T-helper 1 cell treated with Interleukin-12 subunit alpha and Interleukin-12 subunit beta and Interleukin-4 antibody, amounts not matched to agents 30 ng/mL and 1 ng/mL, for 36 hours (primary cell): ENCODE results near the gene CUX1. TPM values are rescaled to one million over a fixed set of nuclear protein-coding genes. Genes with fewer than 3 reads are reported as not detected.
"Not testable (repeated sequence)": the region's sequence is repeated elsewhere in the genome, so short reads cannot be mapped to it uniquely, and the experiment has no call there.

Source experiments
- intact Hi-C: fragments of 100-400 bp; cut with micrococcal nuclease; formaldehyde crosslinking; loops from one replicate; pipeline ENCODE4 v1.15.1; 2024
- total RNA-seq: library from RNA; stranded (reverse); gene quantifications from 2 replicates; pipeline ENCODE4 v1.2.3, GENCODE V29; 2022

The CUX1 gene
- total RNA-seq, 1 donor from 2014 or later: 24.5 TPM

DNA sequence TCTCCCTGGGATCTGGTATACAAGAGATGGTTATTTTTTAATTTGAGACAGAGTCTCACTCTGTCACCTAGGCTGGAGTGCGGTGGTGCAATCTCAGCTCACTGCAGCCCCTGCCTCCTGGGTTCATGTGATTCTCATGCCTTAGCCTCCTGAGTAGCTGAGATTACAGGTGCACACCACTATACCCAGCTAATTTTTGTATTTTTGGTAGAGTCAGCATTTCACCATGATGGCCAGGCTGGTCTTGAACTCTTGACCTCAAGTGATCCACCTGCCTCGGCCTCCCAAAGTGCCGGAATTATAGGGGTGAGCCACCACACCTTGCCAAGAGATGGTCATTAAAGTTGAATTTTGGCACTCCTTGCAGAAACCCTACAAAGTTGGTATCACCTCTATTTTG is 71.1 kb downstream of the CUX1 start:
- intact Hi-C loops: not testable (repeated sequence)

DNA sequence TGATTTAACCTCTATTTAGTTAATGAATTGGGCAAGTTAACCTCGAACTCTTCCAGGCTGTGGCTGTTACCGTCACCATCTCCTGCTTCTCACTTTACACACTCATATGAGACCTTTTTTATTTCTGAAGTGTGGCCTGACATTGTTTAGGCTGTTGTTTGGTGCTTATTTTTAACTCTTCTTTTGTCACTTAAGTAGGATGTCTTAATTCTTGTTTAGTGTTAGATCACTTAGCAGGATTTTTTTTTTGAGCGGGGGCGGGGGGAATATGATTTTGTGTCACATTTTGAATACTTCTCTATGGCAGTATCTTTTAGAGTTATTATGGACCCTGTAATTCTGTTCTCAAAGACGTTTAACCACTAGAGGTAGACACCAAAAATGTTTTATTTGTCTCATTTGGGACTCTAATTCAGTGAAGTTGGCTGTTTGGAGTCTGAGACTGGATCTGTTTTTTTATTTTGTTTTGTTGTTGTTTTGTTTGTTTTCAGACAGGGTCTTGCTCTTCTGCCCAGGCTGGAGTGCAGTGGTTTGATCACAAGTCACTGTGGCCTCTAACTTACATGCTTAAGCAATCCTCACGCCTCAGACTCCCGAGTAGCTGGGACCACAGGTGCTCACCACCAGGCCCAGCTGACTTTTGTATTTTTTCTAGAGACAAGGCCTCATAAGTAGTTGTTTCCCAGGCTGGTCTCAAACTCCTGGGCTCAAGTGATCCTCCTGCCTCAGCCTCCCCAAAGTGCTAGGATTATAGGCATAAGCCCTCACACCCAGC is 73.5 kb downstream of the CUX1 start:
- intact Hi-C loops: no loop called here

DNA sequence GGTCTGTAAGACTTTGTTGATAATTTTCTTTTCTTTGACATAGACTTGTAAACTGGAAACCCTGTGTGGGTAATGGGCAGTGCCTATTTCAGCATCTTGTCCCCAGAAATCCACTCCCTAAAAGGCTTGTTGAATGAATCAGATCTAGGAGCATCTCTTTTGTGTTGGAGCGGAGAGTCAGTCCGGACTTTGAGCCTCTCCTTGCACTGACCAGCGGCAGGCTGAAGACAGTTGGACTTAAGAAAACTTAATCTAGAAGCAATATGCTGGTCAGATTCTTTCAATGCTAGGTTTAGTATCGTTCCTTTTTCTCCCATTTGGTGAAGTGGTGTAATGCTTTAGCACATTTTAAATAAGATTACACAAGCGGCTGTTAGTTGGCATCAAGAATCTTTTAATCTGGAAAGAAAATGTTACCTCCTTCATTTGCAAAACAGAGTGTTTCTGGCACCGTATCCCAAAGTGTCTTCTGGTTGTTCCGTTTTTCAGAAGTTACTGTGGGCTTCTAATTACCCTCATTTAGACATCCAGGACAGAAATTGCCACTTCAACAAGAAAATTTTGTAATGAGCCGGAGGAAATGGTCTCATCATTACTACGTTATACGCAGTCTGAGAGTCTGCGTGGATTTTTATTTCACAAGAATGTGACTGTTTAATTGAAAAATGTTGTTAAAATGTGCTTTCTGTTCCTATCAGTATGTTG is 74.7 kb downstream of the CUX1 start:
- intact Hi-C loops: no loop called here

DNA sequence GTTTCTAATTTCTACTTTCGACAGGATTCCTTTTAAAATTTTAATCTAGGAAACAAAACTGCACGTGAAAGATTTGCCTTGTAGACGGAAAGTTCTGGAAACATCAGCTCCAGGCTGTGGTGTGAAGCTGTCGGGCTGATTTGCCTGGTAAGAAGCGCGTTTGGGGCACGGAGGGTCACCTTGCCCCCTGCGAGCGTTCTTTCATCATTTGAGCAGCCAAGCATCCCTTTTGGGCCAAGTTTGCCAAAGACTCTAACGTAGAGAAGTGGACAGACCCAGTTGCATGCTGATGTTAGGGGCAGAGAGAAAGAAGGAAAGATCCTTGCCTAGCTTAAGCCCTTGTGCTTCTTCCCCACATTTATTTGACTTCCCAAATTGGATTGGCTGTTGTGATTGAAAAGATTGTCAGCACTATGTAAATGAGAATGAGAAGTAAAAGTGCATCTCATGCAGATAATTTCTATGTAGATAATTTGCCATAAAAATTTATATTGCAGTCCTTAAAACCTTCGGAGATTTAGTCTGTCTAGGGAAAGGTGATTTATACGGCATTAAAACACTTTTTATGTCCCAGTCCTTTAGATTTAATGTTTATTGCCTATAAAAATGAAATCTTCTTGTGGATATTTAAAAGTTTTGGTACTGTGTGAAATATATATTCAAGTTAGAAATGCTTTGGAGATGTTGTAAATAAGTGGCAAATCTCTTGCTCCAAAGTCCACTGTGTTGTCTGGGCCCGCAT is 76.1 kb downstream of the CUX1 start:
- intact Hi-C loops: no loop called here

DNA sequence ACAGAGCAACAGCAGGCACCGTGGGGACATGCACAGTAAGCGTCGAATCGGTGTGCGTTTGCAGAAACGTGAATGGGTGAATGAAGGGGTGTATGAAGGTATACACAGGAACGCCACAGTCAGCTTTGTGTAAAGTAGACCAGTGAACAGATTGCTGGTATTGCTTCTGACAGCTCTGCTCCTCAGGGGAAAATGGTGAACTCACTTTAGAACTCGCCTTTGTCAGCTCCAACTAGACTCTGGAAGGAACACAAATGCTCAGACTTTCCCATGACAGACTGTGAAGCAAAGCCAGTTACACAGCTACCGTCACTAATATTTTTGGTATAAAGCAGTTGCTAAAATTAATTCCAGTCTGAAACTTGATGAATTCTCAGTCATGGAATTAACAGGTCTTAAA is 78.9 kb downstream of the CUX1 start:
- intact Hi-C loops: no loop called here

DNA sequence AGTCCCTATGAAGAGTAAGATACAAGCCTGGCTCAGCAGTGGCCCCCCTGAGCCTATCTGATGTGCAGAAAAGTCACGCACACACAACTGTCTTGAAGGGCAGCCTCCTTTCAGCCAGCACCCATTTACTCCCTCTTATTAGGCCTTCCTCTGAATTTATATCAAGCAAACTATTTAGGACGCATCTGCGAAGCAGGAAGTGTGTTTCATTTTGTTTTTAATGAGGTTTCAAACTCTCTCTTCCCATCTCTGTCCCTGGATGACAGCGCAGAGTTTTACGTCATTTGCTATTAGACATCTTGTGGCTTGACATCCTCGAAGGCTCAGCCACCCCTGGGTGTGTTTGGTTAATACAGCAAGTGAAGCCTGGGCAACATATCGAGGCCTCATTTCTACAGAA is 79.5 kb downstream of the CUX1 start:
- intact Hi-C loops: no loop called here

DNA sequence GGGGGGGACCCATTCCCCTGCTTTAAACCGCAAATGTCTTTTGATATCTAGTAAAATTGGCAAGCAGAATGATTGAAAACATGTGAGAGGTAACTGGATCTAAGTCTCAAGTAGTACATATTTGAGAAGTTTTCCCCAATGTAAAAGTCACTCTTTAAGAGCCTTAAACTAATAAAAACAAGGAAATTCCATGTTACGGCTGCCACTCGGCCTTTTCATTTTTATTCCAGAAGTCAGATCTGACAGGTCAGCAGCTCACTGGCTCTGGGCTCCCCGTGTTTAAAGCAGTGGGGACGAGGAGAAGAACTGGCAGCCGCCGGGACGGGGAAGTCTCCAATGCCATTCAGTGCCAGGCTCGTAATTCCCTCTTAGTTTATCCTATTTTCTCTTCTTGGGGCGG is 80.7 kb downstream of the CUX1 start:
- intact Hi-C loops: no loop called here

DNA sequence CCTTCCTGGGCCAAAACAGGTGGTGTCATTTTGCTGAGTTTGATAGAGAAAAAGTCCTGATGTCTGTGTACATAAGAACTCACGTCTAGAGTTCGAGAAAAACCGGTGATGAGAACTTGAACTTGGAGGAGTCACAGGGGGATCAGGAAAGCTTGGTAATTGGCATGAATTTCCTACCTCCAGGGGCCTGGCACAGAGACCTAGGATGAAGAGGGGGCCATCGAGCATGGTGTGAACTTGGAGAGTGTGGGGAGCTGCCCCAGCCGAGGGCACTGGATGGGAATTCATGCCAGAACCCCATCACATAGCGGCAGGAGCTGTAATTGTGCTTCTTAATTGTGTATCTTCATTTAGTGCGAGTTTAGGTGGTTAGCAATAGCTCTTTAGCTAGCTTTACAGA is 82.2 kb downstream of the CUX1 start:
- intact Hi-C loops: no loop called here

DNA sequence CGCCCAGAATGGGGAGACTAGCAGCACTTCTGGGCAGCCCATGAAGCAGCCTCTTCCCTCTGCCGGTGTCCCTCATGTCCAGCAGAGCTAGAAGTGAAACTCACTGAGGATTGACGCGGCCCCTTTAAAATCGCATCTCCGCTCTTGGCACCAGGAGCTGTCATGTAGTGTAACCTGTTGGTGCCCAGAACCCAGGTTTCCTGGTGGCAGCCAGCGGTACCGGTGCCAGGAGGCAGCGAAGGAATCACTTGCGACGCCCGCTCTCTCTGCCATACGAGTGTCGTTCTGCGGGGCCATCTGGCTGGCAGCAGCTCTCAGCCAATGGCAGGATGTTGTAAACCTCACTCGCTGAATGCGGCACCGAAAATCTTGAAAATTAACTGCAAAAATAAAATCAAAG is 82.7 kb downstream of the CUX1 start:
- intact Hi-C loops: no loop called here

DNA sequence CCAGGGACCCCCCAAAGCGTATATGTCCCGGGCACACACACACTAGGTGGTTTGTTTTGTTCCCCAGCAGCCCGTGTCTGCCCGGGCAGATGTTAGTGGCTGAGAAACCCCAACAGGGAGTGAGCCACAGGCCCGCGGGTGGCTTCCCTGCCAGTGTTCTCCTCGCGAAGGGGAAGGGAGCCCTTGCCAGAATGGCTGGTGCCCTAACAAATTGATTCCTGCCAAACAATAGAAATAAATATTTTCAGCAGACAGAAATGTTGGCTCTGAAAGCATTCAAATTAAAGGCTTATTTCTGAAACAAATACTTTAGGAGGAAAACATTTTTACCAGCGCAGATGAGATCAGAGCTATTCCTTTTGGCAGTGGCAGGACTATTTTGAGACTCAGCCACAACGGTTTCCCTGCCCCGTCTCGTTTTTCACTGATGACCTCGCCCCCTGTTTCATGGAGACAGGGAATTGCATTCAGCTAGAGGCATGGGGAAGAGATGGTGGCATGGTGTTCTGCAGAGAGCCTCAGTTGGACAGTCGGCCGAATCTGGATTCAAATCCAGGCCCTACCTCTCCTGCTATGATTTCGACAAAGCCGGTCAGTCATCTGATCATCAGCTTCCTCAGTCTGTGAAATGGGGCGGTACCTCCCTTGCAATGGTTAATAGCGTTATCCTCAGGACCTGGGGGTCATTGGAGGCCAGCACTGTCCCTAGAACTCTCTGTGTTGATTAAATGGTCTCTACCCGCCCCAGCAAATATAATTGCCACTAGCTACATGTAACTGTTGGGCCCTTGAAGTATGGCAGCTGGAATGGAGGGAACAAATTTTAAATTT is 84.5 kb downstream of the CUX1 start:
- intact Hi-C loops: no loop called here

DNA sequence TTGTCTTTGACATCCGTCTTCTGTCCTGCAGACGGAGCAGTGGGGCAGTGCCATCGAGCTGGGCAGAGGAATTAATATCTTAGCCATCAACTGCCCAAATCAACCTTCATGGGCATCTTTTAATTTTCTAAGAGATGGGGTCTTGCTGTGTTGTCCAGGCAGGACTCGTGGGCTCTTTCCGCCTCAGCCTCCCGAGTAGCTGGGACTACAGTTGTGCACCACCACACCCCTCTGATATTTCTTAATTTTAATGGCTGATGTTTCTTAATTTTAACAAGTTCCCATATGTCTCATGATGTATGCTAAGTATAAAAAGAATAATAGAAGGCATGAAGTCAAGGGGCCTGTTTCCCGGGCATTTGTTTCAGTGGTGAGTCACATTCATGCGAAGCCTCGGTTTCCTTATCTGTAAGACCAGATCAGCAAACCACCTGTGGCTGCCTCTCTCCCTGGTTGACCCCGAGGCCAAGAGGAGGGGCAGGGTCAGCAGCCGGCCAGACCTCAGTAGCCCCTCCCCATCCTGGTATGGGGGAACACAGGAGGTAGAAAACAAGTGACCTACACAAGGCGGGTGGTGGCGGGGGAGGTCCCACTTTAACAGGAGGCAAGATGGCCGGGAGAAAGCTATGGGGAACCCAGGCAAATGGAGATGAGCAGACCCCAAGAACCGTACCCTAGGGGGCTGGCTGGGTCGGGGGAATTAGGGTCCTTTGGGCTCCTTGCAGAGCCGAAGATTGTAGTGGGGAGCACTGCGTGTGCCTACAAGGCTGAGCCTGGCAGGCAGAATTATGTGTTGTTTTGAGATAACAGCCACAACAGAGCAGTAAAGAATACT is 85.5 kb downstream of the CUX1 start:
- intact Hi-C loops: no loop called here

DNA sequence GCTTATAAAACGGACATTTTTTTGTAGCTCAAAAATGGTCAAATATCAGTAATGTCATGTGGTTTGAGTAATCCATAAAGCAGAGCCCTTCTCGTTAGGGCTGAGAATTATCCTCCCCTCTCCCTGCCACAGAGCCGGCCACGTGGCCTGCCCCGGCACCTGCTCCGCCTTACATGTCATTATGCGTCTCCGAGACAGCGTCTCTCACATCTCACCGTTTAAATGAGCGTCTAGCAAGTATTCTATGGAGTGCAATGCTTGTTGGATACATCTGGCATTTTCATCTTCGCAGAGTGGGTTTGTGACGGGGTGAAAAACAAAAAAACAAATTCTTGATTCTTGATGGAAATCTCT is 86.1 kb downstream of the CUX1 start:
- intact Hi-C loops: no loop called here

DNA sequence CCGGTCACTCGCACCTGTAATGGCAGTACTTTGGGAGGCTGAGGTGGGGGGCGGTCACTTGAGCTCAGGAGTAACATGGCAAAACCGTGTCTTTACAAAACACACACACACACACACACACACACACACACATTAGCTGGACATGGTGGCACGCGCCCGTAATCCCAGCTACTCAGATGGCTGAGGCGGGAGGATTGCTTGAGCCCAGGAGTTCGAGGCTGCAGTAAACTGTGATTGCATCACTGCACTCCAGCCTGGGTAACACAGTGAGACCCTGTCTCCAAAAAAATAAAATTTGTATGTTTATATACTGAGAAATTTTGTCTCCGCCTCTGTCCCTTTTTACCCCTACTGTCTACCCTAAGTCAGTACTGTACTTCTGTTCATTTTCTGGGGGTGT is 86.6 kb downstream of the CUX1 start:
- intact Hi-C loops: no loop called here

DNA sequence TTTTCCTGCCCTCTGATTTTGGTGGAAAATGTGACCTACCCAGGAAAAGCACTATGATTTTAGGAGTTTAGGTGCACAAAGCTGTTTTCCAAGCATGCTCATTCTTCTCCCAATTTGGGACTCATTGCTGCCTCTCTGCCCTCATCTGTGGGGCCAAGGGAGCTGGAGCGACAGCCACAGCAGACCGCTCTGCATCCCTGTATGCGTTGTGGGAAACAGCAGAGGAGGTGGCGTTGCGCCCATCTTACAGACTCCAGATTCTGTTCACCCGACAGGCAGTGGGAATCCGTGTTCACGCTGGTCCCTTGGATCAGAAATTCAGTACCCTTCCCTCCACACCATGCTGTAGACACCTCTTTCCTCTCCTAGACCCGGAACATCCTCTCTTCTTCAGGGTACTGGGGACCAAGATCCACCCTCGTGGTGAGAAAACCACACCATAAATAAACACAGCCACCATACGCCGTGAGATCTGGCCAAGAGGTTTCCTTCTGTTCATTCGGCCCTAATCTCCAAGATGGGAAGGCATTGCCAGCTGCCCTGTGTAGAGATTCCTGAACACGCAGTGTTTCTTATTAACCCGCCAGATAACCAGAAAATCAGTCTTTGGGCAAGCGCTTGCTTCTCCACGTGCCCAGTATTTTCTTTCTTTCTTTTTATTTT is 87.9 kb downstream of the CUX1 start:
- intact Hi-C loops: no loop called here

DNA sequence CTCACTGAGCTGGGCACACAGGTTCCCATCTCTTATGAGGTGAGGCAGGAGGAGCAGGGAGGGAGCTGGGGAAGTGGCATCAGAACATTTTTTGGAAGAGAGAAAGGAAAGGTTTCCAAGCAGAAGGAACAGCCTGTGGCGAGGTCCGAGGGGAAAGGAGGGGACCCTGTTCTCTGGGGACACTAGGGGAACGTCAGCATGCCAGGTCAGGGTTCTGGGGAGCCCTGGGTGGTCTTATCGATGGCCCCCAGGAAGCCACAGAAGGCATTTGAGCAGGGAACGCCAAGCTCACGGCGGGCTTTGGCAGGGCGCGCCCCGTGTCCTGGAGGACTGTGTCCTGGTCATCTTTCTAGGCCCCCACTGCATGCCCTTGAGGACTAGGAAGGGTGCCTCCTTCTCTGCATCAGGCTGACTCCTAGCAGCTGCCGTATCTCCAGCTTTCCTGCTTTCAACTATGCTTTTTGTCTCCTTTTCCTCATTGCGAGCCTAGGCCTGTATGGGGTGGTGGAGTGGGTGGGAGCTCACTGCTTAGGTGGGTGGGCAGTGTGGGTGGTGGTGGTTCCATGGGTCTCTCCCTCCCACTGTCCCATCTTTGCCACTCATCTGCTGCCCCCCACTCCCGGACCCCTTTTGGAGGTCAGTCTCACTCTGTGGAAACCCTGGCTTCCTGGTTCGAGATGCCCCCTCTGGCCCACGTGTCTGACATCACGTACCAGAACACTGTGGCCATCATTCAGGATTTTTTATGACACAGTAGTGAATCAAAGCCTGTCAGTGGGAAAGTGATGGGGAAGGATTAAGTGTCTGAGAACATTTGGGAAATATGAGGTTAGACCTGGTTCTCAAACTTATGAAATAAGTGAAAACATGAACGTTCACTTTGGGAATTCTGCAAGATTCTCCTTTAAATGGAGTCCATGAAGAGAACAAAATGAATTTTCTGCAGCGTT is 89.1 kb downstream of the CUX1 start:
- intact Hi-C loops: no loop called here

DNA sequence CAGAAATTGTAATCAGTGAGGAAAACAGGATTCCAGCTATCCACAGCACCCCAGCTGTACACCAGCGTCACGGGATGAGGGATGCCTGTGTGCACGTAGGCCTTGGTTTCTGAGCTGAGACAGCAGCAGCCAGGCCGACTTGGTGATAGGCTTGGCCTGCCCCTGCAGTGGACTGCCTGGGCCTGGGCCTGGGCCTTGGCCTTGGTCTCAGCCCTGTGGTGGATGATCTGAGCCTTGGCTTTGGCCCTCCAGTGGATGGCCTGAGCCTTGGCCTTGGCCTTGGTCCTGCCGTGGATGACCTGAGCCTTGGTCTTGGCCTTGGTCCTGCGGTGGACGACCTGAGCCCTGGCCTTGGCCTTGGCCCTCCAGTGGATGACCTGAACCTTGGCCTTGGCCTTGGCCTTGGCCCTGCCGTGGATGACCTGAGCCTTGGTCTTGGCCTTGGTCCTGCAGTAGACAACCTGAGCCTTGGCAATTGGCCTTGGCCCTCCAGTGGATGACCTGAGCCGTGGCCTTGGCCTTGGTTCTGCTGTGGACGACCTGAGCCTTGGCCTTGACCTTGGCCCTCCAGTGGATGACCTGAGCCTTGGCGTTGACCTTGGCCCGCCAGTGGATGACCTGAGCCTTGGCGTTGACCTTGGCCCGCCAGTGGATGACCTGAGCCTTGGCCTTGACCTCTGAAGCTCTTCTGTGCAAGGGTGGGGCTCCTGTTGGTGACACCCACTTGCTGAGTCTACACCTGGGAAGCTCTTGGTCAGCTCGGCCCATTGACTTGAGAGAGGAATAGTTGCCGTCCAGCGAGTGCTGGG is 93.8 kb downstream of the CUX1 start:
- intact Hi-C loops: no loop called here

DNA sequence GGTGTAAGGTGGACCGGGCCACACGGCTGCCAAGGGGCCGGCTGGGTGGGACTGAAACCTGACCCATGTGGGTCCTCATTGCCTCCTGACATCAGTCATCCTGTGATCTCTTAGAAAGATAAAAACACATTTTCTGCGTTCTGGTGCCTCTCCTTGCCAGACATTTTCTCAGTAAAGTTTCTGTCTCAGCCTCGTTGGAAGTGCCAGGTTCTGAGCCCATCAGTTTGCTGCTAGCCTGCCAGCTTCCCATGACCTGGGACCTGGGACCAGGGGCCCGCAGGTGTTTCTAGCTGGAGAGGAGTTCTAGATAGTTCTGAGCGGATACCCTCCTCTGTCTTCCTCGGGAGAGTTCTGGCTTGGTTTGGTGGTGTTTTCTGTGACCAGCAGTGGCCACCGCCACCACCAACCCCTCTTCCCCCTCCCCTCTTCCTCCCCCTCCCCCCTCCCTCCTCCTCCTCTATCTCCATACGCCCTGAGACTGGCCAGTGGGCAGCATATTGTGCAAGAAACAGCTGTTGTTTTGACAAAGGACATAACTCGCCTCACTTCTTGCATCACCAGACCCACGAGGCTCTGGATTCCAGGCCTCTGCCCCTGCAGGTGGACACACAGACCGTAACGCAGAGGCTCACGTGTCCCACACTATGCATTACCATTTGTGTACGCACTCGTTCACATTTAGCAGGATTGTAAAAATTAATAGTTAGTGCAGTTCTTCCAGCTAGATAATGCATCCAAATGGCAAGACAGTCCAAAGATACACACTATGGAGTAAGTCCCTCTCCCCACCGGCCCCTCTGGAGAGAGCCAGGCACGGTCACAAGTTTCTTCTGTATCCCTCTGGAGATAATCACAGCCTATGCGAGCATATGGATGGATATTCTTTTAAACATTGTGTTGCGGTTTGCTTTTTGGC is 94.6 kb downstream of the CUX1 start:
- intact Hi-C loops: no loop called here
